NCI-H2107 treated with DMSO at 0.1 percent for 48 hours (cell line): ENCODE results near the gene ATP13A5.

Experiments
- DNase-seq: peaks from one replicate; lab custom pipeline; 2025; ENCODE audit not compliant: unreplicated experiment; lab: John Stamatoyannopoulos, UW

The ATP13A5 gene

GRCh38 chr3:193378706-193379105, at the start of gene ATP13A5:
ATP13A5 (minus strand) TSS chr3:193378753; CDS start chr3:193378725, 28 bp downstream.
- DNase-seq = no peak

- no peak for DNase-seq
These were observed 40.2 kb upstream of the ATP13A5 start for GRCh38 chr3:193418576-193419373.

DNA sequence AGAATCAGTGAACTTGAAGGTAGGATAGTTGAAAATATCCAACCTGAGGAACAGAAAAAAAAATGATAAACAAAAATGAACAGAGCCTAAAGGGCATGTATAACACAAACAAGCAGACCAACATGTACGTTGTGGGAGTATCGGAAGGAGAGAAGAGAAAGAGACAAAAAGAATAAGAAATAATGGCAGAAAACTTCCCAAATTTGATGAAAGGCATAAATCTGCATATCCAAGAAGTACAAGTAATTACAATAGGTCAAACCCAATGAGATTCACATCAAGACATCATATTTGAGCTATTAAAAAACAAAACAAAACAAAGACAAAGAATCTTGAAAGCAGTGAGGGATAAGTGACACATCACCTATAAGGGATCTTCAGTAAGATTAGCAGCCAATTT, 38.1 kb upstream of the ATP13A5 start:
- DNase-seq = no peak

DNA sequence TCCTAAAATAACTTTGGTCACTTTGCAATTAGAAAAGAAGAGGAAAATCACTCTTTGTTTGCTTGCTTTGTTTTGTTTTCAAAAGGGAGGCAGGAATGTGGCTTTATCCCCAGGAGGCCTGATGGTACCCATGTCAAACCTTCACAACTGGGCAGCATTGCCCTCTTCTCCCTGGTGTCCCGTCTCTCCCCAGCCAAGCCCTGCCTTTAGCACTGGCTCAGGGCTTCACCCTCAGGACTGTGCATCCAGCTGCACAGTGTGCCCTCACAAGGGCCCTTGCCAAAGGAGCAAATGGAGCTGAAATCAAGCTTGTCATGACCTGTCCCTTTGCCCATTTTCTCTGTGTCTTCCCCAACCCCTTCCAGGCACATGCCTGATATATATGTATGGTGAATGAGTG, 29.1 kb upstream of the ATP13A5 start:
- no peak for DNase-seq

- DNase-seq = peak; percentile 57
These were observed 28.6 kb upstream of the ATP13A5 start for GRCh38 chr3:193407112-193407511.

DNA sequence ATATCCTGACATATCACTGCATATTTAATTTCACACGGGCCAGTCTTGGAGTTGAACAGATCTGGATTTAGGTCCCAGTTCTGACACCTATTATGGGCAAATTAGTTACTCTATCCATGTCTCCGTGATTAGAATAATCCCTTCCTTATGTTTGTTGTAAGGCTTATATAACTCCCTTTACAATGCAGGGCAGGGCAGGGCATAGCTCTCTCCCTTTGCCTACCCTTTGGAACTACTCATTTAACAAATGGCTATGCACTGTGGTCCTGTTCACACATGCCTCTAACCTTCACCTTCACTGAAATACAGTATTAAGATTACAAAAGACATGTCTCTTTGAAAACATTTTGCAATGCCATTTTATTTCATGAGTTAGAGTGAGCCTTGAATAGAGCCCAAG, 24.8 kb upstream of the ATP13A5 start:
- no peak for DNase-seq

DNA sequence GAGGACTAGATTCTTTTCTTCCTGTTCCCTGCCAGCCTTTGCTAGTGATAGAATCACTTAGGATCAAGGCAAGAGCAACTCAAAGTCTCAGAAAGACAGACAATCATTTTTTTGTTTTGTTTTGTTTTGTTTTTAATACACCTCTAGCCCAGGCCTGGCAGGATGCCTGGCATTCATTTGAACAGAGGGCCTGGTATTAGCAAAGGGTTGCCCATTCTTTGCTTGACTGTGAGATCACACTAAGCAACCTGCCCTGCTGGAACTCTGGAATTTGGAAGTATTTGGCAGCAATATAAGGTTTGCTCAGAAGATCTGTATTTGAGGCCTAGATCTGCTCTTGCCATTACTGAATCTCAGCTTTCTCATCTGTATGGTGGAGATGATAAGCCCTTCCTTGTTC, 21.8 kb upstream of the ATP13A5 start:
- no peak for DNase-seq

DNA sequence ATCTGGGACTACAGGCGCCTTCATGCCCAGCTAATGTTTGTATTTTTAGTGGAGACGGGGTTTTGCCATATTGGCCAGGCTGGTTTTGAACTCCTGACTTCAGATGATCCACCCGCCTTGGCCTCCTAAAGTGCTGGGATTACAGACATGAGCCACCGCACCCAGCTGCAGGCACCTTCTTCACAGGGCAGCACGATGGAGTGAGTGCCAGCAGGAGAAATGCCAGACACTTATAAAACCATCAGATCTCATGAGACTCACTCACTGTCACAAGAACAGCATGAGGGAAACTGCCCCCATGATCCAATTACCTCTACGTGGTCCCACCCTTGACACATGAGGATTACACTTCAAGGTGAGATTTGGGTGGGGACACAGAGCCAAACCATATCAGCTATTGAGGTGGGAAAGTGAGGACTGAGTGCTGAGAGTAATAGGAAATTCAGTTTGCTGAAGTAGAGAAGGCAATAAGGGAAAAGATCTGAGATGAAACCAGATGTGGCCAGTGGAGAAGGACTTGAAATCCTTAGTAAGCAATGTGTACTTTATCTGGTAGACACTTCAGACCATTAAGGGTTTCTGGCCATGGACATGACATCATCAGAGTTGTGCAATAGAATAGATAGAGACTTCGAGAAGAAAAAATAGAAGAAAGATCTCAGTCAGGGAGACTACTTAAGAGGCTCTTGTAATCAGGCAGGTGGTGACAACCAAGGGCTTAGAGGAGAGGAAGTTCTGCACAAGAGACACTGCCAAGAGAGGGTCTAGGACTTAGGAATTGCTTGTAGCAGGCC, 18.1 kb upstream of the ATP13A5 start:
- no peak for DNase-seq

- DNase-seq = peak; percentile 49
These were observed 13.3 kb upstream of the ATP13A5 start for GRCh38 chr3:193391902-193392301.

GRCh38 chr3:193389335-193389734, 10.8 kb upstream of the ATP13A5 start:
- DNase-seq = peak; percentile 96

DNA sequence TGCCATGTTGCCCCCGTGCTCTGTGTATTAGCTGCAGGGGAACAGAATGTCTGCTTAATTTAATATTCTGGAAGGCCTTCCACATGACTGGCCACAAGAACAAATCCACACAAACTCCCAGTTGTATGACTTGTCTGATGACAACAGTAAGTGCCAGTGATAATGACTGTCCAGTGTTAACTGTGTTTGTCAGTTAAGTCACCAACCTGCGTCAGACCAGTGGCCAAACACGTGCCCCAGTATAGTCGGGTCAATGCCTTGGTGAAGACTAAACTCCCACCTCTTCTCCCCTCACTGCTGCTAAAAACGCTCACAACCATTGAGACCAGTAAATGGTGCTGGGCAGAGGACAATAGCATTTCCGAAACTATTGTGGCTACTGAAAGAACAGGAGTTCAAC, 9.8 kb upstream of the ATP13A5 start:
- DNase-seq = no peak

DNA sequence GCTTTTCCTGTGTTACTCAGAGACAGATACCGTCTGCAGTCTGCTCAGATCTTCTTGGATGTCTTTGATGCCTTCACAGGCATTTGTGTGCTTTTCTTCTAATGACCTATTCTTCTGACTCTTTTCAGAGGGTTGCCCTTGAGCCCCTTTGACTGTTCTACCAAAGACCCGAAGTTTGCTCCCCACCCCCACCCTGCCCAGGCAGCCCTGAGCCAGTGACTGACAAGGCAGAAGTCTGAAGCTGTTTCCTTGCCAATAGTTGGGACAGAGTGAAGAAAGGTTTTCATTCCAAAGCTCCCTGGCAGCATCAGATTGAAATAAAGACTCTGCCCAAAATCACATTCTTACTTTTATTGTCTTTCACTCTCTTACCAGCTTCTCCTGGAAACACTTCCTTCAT, 9.0 kb upstream of the ATP13A5 start:
- no peak for DNase-seq

GRCh38 chr3:193377591-193377990, 962 bp downstream of the ATP13A5 start:
- no peak for DNase-seq

GRCh38 chr3:193375614-193376013, 2.9 kb downstream of the ATP13A5 start:
- no peak for DNase-seq

DNA sequence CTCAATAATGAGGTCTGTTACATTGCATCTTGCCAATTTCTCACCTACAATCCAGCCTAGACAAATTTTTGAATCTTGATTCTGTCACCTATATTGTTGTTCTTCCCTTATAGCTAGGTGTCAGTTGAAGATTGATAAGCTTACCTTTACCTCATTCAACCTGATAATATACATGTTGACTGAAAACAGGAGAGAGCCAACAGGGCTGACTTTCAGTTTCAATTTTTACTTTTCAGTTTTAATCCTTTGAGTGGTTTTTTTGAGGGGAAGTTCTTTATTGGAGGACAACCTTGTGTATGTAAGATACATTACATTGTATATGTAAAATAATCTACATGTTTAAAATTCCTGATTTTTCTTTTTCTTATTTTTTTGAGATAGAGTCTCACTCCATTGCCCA, 5.8 kb downstream of the ATP13A5 start:
- DNase-seq = no peak

GRCh38 chr3:193367868-193368267, 10.7 kb downstream of the ATP13A5 start:
- DNase-seq = no peak

GRCh38 chr3:193357291-193357690, 21.3 kb downstream of the ATP13A5 start:
- no peak for DNase-seq

GRCh38 chr3:193354423-193354822, 24.1 kb downstream of the ATP13A5 start:
- DNase-seq = no peak

DNA sequence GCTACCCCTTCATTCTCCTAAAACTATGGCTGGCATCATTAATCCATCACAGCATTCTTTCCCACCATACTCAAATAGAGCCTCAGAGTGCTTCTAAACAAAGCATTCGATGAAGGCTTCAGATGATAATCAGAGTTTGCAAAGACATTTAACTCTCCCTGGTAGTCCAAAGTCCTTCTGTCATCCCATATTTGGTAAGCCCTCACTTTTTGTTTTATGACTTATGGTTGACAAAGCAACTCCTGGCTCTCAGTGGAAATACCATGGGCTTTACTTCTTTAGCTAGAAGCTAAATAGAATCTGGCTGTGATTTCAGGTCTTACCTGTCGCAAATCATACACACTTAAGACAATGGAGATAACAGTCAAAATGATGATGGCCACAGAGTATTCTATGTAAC, 27.8 kb downstream of the ATP13A5 start:
- DNase-seq = no peak

DNA sequence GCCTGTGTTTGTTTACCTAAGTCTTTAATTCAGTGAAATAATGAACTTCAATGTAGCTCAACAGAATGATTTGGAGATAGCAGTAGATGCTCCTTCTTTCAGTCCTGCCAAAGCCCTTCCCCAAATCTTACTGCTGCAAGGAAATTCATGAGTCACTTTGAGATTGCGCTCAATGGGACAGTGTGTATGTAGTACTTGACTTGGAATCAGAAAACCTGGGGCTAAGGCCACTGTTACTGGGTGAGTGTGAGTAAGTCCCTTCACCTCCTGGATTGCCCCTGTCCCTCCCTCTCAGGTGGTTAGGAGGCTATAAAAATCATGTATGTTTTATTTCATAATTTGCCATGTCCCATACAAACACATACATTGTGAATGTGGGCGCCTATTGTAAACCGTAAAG, 29.9 kb downstream of the ATP13A5 start:
- DNase-seq = no peak

- no peak for DNase-seq
These were observed 30.7 kb downstream of the ATP13A5 start for GRCh38 chr3:193347521-193348501.
